Measurements from ENCODE around the gene NAPG. TPM values are rescaled to one million over a fixed set of nuclear protein-coding genes. Genes with fewer than 3 reads are reported as not detected.
"Not testable (repeated sequence)": the region's sequence is repeated elsewhere in the genome, so short reads cannot be mapped to it uniquely, and the experiment has no call there.

Gene NAPG
- total RNA-seq, 3 donors from 2014 or later (not counting 1 experiment from before 2014, with no cell fraction given): 34.3 to 62.5 (median 48.7) TPM

DNA sequence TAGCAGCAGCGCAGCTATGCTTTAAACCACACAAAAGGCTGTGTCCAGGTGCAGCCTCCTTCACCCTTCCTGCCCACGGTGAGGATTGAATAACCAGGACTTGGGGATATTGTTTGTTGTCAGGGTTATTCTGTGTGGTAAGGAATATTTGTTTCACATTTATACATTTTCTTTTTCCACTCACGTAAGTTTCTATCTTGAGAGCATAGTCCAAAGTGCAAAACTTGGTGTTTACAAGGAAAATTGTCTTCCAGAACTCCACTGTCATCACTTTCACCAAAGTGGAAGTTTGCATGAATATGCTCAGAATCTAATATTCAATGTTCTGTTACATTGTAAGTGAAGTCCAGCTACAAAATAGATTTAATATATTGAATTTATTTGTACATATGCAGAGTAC, 26.4 kb downstream of the NAPG start:
- Mint-ChIP-seq H3K27ac (no peak overlapping the region), H3K4me1 (no peaks in the 10 kb centered on the region), H3K27me3 (ENCODE audit: low read depth in 2 of 2) (no peaks in the 10 kb centered on the region), H3K36me3 (peaks cover 46% of the 10 kb centered on the region), H3K4me3 (no peak overlapping the region), H3K9me3 (no peaks in the 10 kb centered on the region)
- H3K36me3 ChIP-seq (ENCODE audit: control insufficient read depth, insufficient read depth, low read length): peaks cover 83% of the 10 kb centered on the region
- no peaks in the 10 kb centered on the region for H3K27me3 ChIP-seq (ENCODE audit: control insufficient read depth, insufficient read depth, low read length)
- no peaks in the 10 kb centered on the region for H3K9me3 ChIP-seq (ENCODE audit: control insufficient read depth, insufficient read depth, low read length)
- no peak for ATAC-seq
- no peak overlapping the region for H3K4me3 ChIP-seq (ENCODE audit: low read length)
- no peaks in the 10 kb centered on the region for H3K4me1 ChIP-seq (ENCODE audit: control insufficient read depth, insufficient read depth, low read length)
- no peak overlapping the region for H3K27ac ChIP-seq (ENCODE audit: low read length)
- no peak for TF ChIP-seq CTCF (IDR thresholded peaks at IDR 0.05)
- no peak for DNase-seq
- WGBS (ENCODE audit: insufficient coverage): 100% methylated on average over 3 of the region's 3 CpGs
- intact Hi-C loops (cut with micrococcal nuclease): no loop called here

DNA sequence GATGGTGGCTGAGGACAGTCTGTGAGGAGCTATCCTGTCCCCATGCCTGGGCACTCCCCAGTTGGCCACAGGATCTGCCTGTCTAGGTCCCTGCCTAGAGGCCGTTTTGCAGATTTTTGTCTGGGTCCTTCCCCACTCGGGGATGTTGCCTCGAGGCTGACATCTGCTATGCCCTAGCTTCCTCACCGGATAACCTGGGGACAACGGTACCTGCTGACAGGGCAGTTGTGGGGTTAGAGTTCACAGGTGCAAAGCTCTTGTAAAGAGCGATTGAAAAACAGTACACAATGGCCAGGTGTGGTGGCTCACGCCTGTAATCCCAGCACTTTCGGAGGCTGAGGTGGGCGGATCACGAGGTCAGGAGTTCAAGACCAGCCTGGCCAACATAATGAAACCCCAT, 30.4 kb downstream of the NAPG start:
- intact Hi-C loops (cut with micrococcal nuclease); ATAC-seq; H3K4me1 ChIP-seq (ENCODE audit: control insufficient read depth, insufficient read depth, low read length); H3K9me3 ChIP-seq (ENCODE audit: control insufficient read depth, insufficient read depth, low read length); H3K4me3 Mint-ChIP-seq; H3K4me3 ChIP-seq (ENCODE audit: low read length); DNase-seq; H3K27me3 Mint-ChIP-seq (ENCODE audit: low read depth in 2 of 2); H3K9me3 Mint-ChIP-seq; H3K27ac ChIP-seq (ENCODE audit: low read length); H3K27ac Mint-ChIP-seq; H3K27me3 ChIP-seq (ENCODE audit: control insufficient read depth, insufficient read depth, low read length): not testable (repeated sequence)
- Mint-ChIP-seq H3K36me3 (peaks cover 22% of the 10 kb centered on the region), H3K4me1 (peaks cover 13 to 14% of the 10 kb centered on the region in 2 donors)
- WGBS (ENCODE audit: insufficient coverage): 92% methylated on average over 6 of the region's 10 CpGs
- H3K36me3 ChIP-seq (ENCODE audit: control insufficient read depth, insufficient read depth, low read length): peaks cover 50% of the 10 kb centered on the region

DNA sequence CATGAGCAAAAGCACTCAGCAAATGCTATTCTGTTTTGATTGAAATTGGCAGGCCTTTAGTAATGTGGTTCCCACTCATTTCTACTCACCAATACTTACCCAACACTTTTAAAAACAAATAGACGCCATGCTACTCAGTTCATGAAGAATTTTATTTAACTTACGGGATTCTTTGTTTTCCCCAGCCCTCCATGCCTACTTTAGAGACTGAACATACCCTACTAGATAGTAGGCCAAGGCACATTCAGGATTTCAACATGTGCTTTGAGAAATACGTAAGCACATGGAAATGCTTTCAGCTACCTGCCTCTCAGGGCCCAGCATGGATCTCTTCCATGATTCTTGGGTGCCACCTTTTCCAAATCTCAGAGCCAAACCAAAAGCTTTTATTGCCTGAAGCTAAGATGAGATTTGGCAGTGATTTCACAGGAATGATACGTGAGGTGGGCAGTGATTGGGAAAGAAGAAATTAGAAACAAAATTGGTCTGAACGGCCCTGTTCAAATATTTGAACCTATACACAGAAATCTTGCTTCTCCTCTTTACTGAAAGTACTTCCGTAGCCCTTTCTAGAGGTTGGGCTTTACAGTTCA, 31.4 kb downstream of the NAPG start:
- peaks cover 41% of the 10 kb centered on the region for H3K36me3 ChIP-seq (ENCODE audit: control insufficient read depth, insufficient read depth, low read length)
- 97% methylated on average over 5 of the region's 6 CpGs for WGBS (ENCODE audit: insufficient coverage)
- TF ChIP-seq CTCF (IDR thresholded peaks at IDR 0.05): no peak
- no peak for DNase-seq
- no peak overlapping the region for H3K27ac ChIP-seq (ENCODE audit: low read length)
- ATAC-seq: no peak
- Mint-ChIP-seq H3K9me3 (no peaks in the 10 kb centered on the region), H3K4me3 (no peak overlapping the region), H3K4me1 (peaks cover 13 to 14% of the 10 kb centered on the region in 2 donors), H3K27me3 (ENCODE audit: low read depth in 2 of 2) (no peaks in the 10 kb centered on the region), H3K27ac (no peak overlapping the region), H3K36me3 (peaks cover 22% of the 10 kb centered on the region)
- no peaks in the 10 kb centered on the region for H3K9me3 ChIP-seq (ENCODE audit: control insufficient read depth, insufficient read depth, low read length)
- peaks cover 7% of the 10 kb centered on the region for H3K4me1 ChIP-seq (ENCODE audit: control insufficient read depth, insufficient read depth, low read length)
- intact Hi-C loops (cut with micrococcal nuclease): no loop called here
- H3K4me3 ChIP-seq (ENCODE audit: low read length): no peak overlapping the region
- H3K27me3 ChIP-seq (ENCODE audit: control insufficient read depth, insufficient read depth, low read length): no peaks in the 10 kb centered on the region

DNA sequence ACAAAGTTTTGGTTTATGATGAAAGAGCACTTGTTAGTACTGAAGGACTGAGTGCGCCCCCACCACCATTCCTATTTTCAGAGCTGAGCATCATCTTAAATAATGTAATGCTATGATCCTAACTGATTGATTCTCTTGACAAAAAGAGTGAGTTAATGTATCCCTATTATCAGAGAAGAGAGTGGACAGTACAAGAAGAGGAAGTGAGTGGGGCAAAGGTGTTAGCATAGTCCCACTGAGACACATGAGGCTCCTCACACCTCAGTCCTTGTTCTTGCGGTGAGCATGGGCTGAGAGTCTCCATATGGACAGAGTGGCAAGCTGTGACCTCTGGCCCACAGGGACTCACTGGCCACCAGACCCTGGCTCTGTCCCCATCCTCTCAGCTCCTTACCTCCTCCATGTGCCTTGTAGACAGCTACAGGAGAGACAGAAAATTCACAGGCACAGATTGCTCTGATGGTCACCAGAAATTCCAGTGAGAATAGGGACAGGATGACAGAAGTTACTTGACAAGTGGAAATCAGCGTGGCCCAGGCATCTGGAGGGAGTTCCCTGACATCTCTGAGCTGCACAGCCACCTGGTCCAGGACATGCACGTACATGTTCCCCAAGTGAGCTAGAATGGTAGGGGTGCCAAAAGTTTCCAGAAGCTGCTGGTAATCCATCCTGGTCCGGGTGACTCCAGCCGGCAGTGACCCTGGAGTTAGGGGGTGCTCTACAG, 32.6 kb downstream of the NAPG start:
- Histone ChIP-seq H3K9me3 (ENCODE audit: control insufficient read depth, insufficient read depth, low read length) (no peaks in the 10 kb centered on the region), H3K27ac (ENCODE audit: low read length) (no peak overlapping the region), H3K27me3 (ENCODE audit: control insufficient read depth, insufficient read depth, low read length) (no peaks in the 10 kb centered on the region), H3K4me3 (ENCODE audit: low read length) (no peak overlapping the region), H3K36me3 (ENCODE audit: control insufficient read depth, insufficient read depth, low read length) (peaks cover 29% of the 10 kb centered on the region), H3K4me1 (ENCODE audit: control insufficient read depth, insufficient read depth, low read length) (peaks cover 7% of the 10 kb centered on the region)
- Mint-ChIP-seq H3K27me3 (ENCODE audit: low read depth in 2 of 2) (no peaks in the 10 kb centered on the region), H3K4me1 (peaks cover 13 to 14% of the 10 kb centered on the region in 2 donors), H3K4me3 (no peak overlapping the region), H3K36me3 (peaks cover 15% of the 10 kb centered on the region), H3K27ac (peak overlapping the region in 1 of 2 donors; percentile 35), H3K9me3 (no peaks in the 10 kb centered on the region)
- intact Hi-C loops (cut with micrococcal nuclease): no loop called here
- TF ChIP-seq CTCF (IDR thresholded peaks at IDR 0.05): no peak
- DNase-seq (no peak), ATAC-seq (no peak)
- WGBS (ENCODE audit: insufficient coverage): 94% methylated on average over 5 of the region's 6 CpGs
